ENCODE data around the gene NOS1AP. TPM values are rescaled to one million over a fixed set of nuclear protein-coding genes. Genes with fewer than 3 reads are reported as not detected.

Gene NOS1AP
- polyA plus RNA-seq, 1 of the 3 experiments (the other 2 are of a cell fraction) = 0.03 TPM

GRCh38 chr1:162361349-162361748 lies 291.9 kb downstream of the NOS1AP start:
- Histone ChIP-seq H4K20me1 (ENCODE audit: insufficient read depth) (no peaks in the 10 kb centered on the region), H3K9me2 (no peaks in the 10 kb centered on the region), H3F3A (replicated peaks; ENCODE audit: insufficient read depth) (no peaks in the 10 kb centered on the region), H3K9me3 (no peaks in the 10 kb centered on the region), H3K4me1 (ENCODE audit: control insufficient read depth in 1 of 2, insufficient read depth in 2 of 2, low read depth in 1 of 2, low read length in 1 of 2) (no peaks in the 10 kb centered on the region), H2AFZ (ENCODE audit: low read depth) (no peak overlapping the region), H3K4me2 (no peak overlapping the region), H3K36me3 (replicated peaks in 1 of 2; ENCODE audit: control insufficient read depth in 1 of 2, insufficient read depth in 2 of 2, low read length in 1 of 2) (no peaks in the 10 kb centered on the region), H3K27me3 (ENCODE audit: insufficient read depth) (no peaks in the 10 kb centered on the region), H3K79me2 (ENCODE audit: insufficient read depth) (no peaks in the 10 kb centered on the region), H3K4me3 (ENCODE audit: low read depth in 2 of 2, low read length in 1 of 2) (no peak overlapping the region), H3K9ac (no peak overlapping the region), H3K27ac (ENCODE audit: low read depth in 2 of 2, low read length in 1 of 2) (no peak overlapping the region)
- ChIA-PET CTCF (interaction anchor here (2.0 kb wide), 1 partner anchor 30 kb away, joined by 6 read pairs; no protein-coding TSS in a partner anchor), POLR2A (no interaction called here)
- no peak for DNase-seq
- WGBS (ENCODE audit: low lambda C conversion rate) = 65% methylated on average over 5 of the region's 5 CpGs
- TF ChIP-seq USF2 (IDR thresholded peaks at IDR 0.05; ENCODE audit: borderline replicate concordance, low read depth, low read length) (no peak), IRF3 (IDR thresholded peaks at IDR 0.05; ENCODE audit: low read depth, low read length) (no peak)

GRCh38 chr1:162363823-162364222 lies 294.3 kb downstream of the NOS1AP start:
- H3K9me2 ChIP-seq = no peaks in the 10 kb centered on the region
- H3K4me2 ChIP-seq = no peak overlapping the region
- no peak overlapping the region for H2AFZ ChIP-seq (ENCODE audit: low read depth)
- no peaks in the 10 kb centered on the region for H3K9me3 ChIP-seq
- H3K4me1 ChIP-seq (ENCODE audit: control insufficient read depth in 1 of 2, insufficient read depth in 2 of 2, low read depth in 1 of 2, low read length in 1 of 2) = peaks cover 0 to 2% of the 10 kb centered on the region in 2 experiments; a peak in 1 of 4 replicates
- no peaks in the 10 kb centered on the region for H4K20me1 ChIP-seq (ENCODE audit: insufficient read depth)
- ChIA-PET CTCF (interaction anchor here (1.0 kb wide), 1 partner anchor 28 kb away, joined by 4 read pairs; no protein-coding TSS in a partner anchor), POLR2A (no interaction called here)
- H3K36me3 ChIP-seq (replicated peaks in 1 of 2; ENCODE audit: control insufficient read depth in 1 of 2, insufficient read depth in 2 of 2, low read length in 1 of 2) = no peaks in the 10 kb centered on the region
- no peak overlapping the region for H3K27ac ChIP-seq (ENCODE audit: low read depth in 2 of 2, low read length in 1 of 2)
- DNase-seq = no peak
- H3F3A ChIP-seq (replicated peaks; ENCODE audit: insufficient read depth) = no peaks in the 10 kb centered on the region
- no peaks in the 10 kb centered on the region for H3K27me3 ChIP-seq (ENCODE audit: insufficient read depth)
- no peak overlapping the region for H3K9ac ChIP-seq
- H3K79me2 ChIP-seq (ENCODE audit: insufficient read depth) = no peaks in the 10 kb centered on the region
- 41% methylated on average over 3 of the region's 3 CpGs for WGBS (ENCODE audit: low lambda C conversion rate)
- no peak for TF ChIP-seq PBX3 (IDR thresholded peaks at IDR 0.05)
- TF ChIP-seq MAX (IDR thresholded peaks at IDR 0.05; ENCODE audit: low read depth) = no peak
- TF ChIP-seq YY1 (IDR thresholded peaks at IDR 0.05; ENCODE audit: low read depth) = no peak
- no peak for TF ChIP-seq EZH2phosphoT487 (IDR thresholded peaks at IDR 0.05; ENCODE audit: borderline replicate concordance, low read depth)
- TF ChIP-seq USF2 (IDR thresholded peaks at IDR 0.05; ENCODE audit: borderline replicate concordance, low read depth, low read length) = no peak
- TF ChIP-seq TEAD4 (IDR thresholded peaks at IDR 0.05; ENCODE audit: borderline replicate concordance, insufficient read depth) = no peak
- no peak for TF ChIP-seq NFIC (IDR thresholded peaks at IDR 0.05; ENCODE audit: borderline replicate concordance)
- no peak for TF ChIP-seq MXI1 (IDR thresholded peaks at IDR 0.05; ENCODE audit: low read depth, low read length)
- no peak for TF ChIP-seq NRF1 (IDR thresholded peaks at IDR 0.05; ENCODE audit: low read depth, low read length)
- no peak for TF ChIP-seq ELF1 (IDR thresholded peaks at IDR 0.05)
- no peak for TF ChIP-seq FOXJ3 (CRISPR knock-in tag; IDR thresholded peaks at IDR 0.05)
- TF ChIP-seq GABPA (IDR thresholded peaks at IDR 0.05; ENCODE audit: low read depth) = no peak
- no peak for TF ChIP-seq IRF3 (IDR thresholded peaks at IDR 0.05; ENCODE audit: low read depth, low read length)
- TF ChIP-seq RAD21 (IDR thresholded peaks at IDR 0.05; ENCODE audit: low read length) = no peak
- TF ChIP-seq RXRA (IDR thresholded peaks at IDR 0.05; ENCODE audit: borderline replicate concordance, low read depth) = no peak
- TF ChIP-seq FOXM1 (IDR thresholded peaks at IDR 0.05; ENCODE audit: low read depth) = no peak
- TF ChIP-seq FOSL2 (IDR thresholded peaks at IDR 0.05; ENCODE audit: borderline replicate concordance, low read depth) = no peak
- no peak overlapping the region for H3K4me3 ChIP-seq (ENCODE audit: low read depth in 2 of 2, low read length in 1 of 2)

Measured in SK-N-SH (cell line).